KMS-11 (cell line): Measurements from ENCODE around the gene AASDHPPT.

Source experiments
- H2AFZ ChIP-seq: fragments of 200-600 bp; sonication (generic); 2 replicates; pipeline ENCODE4 v1.6.1; 2016; ENCODE audit warnings: antibody characterized with exemption, mixed run types, low read depth
- H3K27ac ChIP-seq: fragments of 200-600 bp; sonication (generic); 2 replicates; pipeline ENCODE4 v1.6.1; 2016; ENCODE audit warnings: mild to moderate bottlenecking, mixed run types
- H3K27me3 ChIP-seq: fragments of 200-600 bp; sonication (generic); 2 replicates; pipeline ENCODE4 v1.6.1; 2017; ENCODE audit warnings: mild to moderate bottlenecking, low read depth, mixed run types, moderate library complexity; ENCODE audit not compliant: insufficient read depth
- H3K36me3 ChIP-seq: fragments of 200-600 bp; sonication (generic); 2 replicates; pipeline ENCODE4 v1.6.1; 2017; ENCODE audit warnings: mild to moderate bottlenecking, mixed run types; ENCODE audit not compliant: insufficient read depth
- H3K4me1 ChIP-seq: fragments of 200-600 bp; sonication (generic); 2 replicates; pipeline ENCODE4 v1.6.1; 2016; ENCODE audit warnings: mild to moderate bottlenecking, low read depth, mixed run types; ENCODE audit not compliant: poor library complexity, severe bottlenecking
- H3K4me2 ChIP-seq: fragments of 200-600 bp; sonication (generic); 2 replicates; pipeline ENCODE4 v1.7.0; 2016; ENCODE audit warnings: mild to moderate bottlenecking, mixed run types
- H3K4me3 ChIP-seq: fragments of 200-600 bp; sonication (generic); IDR thresholded peaks from 2 replicates; pipeline ENCODE4 v1.6.1; 2017; ENCODE audit warnings: low read depth, low read length, mixed read lengths; ENCODE audit not compliant: insufficient read depth
- H3K79me2 ChIP-seq: fragments of 200-600 bp; sonication (generic); 2 replicates; pipeline ENCODE4 v1.6.1; 2016; ENCODE audit warnings: low read depth, mixed run types; ENCODE audit not compliant: insufficient read depth
- H3K9ac ChIP-seq: fragments of 200-600 bp; sonication (generic); 2 replicates; pipeline ENCODE4 v1.6.1; 2016; ENCODE audit warnings: mild to moderate bottlenecking, mixed run types
- H4K20me1 ChIP-seq: fragments of 200-600 bp; sonication (generic); 2 replicates; pipeline ENCODE4 v1.6.1; 2016; ENCODE audit warnings: mild to moderate bottlenecking, mixed run types; ENCODE audit not compliant: insufficient read depth
- TF ChIP-seq, protein P1 (sequence below): fragments of 200-600 bp; sonication (generic); conservative IDR thresholded peaks from 2 replicates; pipeline ENCODE4 v1.6.1; 2017; ENCODE audit warnings: low read depth, mild to moderate bottlenecking, antibody characterized with exemption, low read length, moderate library complexity, mixed read lengths

Gene AASDHPPT, protein sequence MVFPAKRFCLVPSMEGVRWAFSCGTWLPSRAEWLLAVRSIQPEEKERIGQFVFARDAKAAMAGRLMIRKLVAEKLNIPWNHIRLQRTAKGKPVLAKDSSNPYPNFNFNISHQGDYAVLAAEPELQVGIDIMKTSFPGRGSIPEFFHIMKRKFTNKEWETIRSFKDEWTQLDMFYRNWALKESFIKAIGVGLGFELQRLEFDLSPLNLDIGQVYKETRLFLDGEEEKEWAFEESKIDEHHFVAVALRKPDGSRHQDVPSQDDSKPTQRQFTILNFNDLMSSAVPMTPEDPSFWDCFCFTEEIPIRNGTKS

GRCh38 chr11:106077609-106078455 lies at the start of gene AASDHPPT:
AASDHPPT (plus strand) TSS chr11:106077662; CDS start chr11:106077711, 49 bp downstream.
- no peak within 1 kb of the TSS for H3K4me3 ChIP-seq
- H4K20me1 ChIP-seq, result no peaks in the 10 kb centered on the region
- H3K27me3 ChIP-seq, result no peaks in the 10 kb centered on the region
- peak within 1 kb of the TSS; percentile 73 for H3K4me2 ChIP-seq
- peak within 1 kb of the TSS; percentile 69 for H2AFZ ChIP-seq
- H3K36me3 ChIP-seq, result no peaks in the 10 kb centered on the region; the same call in 1 of the 2 replicates
- H3K79me2 ChIP-seq, result peaks cover 25% of the 10 kb centered on the region
- peak within 1 kb of the TSS; percentile 94 for H3K9ac ChIP-seq
- H3K27ac ChIP-seq, result peak within 1 kb of the TSS; percentile 85
- peaks cover 22% of the 10 kb centered on the region for H3K4me1 ChIP-seq
- TF ChIP-seq, protein P1, sequence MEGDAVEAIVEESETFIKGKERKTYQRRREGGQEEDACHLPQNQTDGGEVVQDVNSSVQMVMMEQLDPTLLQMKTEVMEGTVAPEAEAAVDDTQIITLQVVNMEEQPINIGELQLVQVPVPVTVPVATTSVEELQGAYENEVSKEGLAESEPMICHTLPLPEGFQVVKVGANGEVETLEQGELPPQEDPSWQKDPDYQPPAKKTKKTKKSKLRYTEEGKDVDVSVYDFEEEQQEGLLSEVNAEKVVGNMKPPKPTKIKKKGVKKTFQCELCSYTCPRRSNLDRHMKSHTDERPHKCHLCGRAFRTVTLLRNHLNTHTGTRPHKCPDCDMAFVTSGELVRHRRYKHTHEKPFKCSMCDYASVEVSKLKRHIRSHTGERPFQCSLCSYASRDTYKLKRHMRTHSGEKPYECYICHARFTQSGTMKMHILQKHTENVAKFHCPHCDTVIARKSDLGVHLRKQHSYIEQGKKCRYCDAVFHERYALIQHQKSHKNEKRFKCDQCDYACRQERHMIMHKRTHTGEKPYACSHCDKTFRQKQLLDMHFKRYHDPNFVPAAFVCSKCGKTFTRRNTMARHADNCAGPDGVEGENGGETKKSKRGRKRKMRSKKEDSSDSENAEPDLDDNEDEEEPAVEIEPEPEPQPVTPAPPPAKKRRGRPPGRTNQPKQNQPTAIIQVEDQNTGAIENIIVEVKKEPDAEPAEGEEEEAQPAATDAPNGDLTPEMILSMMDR, result no peak

GRCh38 chr11:106030609-106031008 lies 46.9 kb upstream of the AASDHPPT start:
- Histone ChIP-seq H3K4me1 (no peaks in the 10 kb centered on the region), H2AFZ (no peak overlapping the region), H3K4me3 (no peak overlapping the region), H3K4me2 (no peak overlapping the region), H3K79me2 (no peaks in the 10 kb centered on the region), H3K27ac (no peak overlapping the region), H4K20me1 (no peaks in the 10 kb centered on the region), H3K36me3 (no peaks in the 10 kb centered on the region), H3K9ac (no peak overlapping the region), H3K27me3 (no peaks in the 10 kb centered on the region)
- TF ChIP-seq, protein P1, result no peak

- Histone ChIP-seq H3K36me3 (no peaks in the 10 kb centered on the region), H2AFZ (no peak overlapping the region)
These were observed 46.2 kb upstream of the AASDHPPT start for GRCh38 chr11:106031202-106031810.

DNA sequence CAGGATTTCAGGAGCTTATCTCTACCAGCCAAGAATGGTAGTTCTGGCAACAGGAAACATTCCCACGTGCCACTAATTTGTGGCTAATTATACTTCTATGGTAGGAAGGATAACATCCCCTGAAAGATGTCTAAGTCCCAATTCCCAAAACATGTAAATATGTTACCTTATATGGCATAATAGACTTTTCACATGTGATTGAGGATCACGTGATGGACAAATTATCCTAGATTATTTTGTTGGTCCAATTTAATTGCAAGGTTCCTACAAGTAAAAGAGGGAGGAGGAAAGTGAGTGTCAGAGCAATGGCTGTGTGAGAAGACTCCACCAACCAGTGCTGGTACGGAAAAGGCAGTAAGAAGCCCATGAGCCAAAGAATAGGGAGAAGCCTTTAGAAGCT lies 45.5 kb upstream of the AASDHPPT start:
- Histone ChIP-seq H3K9ac (no peak overlapping the region), H2AFZ (no peak overlapping the region), H3K4me3 (no peak overlapping the region), H3K4me2 (no peak overlapping the region), H4K20me1 (no peaks in the 10 kb centered on the region), H3K36me3 (no peaks in the 10 kb centered on the region), H3K4me1 (no peaks in the 10 kb centered on the region), H3K79me2 (no peaks in the 10 kb centered on the region), H3K27ac (no peak overlapping the region), H3K27me3 (no peaks in the 10 kb centered on the region)
- TF ChIP-seq, protein P1, result no peak

More at GRCh38 chr11:106031202-106031810, 46.2 kb upstream of the AASDHPPT start:
- Histone ChIP-seq H3K9ac (no peak overlapping the region), H3K79me2 (no peaks in the 10 kb centered on the region), H3K4me1 (no peaks in the 10 kb centered on the region), H4K20me1 (no peaks in the 10 kb centered on the region), H3K4me2 (no peak overlapping the region), H3K27ac (no peak overlapping the region), H3K4me3 (no peak overlapping the region), H3K27me3 (no peaks in the 10 kb centered on the region)
- TF ChIP-seq, protein P1, result no peak
